Naive thymus-derived CD4-positive, alpha-beta T cell (primary cell): ENCODE data around the gene KCNIP4. TPM values are rescaled to one million over a fixed set of nuclear protein-coding genes. Genes with fewer than 3 reads are reported as not detected.

Source experiments
- ATAC-seq: fragments of 150-1000 bp; cut with Tn5 transposase; 2 replicates; pipeline ENCODE4 v1.10.0; 2021; ENCODE audit warnings: mild to moderate bottlenecking, moderate library complexity
- CTCF ChIA-PET: fragments of 350-600 bp; sonication (Branson Sonifier 250); formaldehyde crosslinking; loops from one replicate; lab custom pipeline; 2021; ENCODE audit warnings: antibody characterized with exemption; lab: Charles Lee
- POLR2A ChIA-PET: fragments of 350-600 bp; sonication (Branson Sonifier 250); formaldehyde crosslinking; loops from one replicate; lab custom pipeline; 2021; ENCODE audit warnings: antibody characterized with exemption, inconsistent platforms; lab: Charles Lee
- DNase-seq, 9 donors: peaks; one replicate each; pipeline versions ENCODE4 v3.0.0 to v3.0.0-alpha.2; 2020 to 2022; ENCODE audit warnings: mixed read lengths in 1 of 9
- H3K27ac ChIP-seq: one replicate; pipeline ENCODE4 v1.7.0; 2013; ENCODE audit warnings: mild to moderate bottlenecking, low read depth, low read length, moderate library complexity
- H3K27me3 ChIP-seq, 2 donors: one replicate each; pipeline ENCODE4 v1.7.0; 2013; ENCODE audit warnings: low read length in 2 of 2, mild to moderate bottlenecking in 2 of 2, moderate library complexity in 2 of 2; ENCODE audit not compliant: control insufficient read depth in 2 of 2, insufficient read depth in 2 of 2
- H3K36me3 ChIP-seq, 3 experiments: 1 replicate in 2 of 3; 2 replicates in 1 of 3; pipeline ENCODE4 v1.7.0; 2013; ENCODE audit warnings: low read length in 3 of 3, mild to moderate bottlenecking in 3 of 3, moderate library complexity in 1 of 3; ENCODE audit not compliant: insufficient read depth in 3 of 3, control insufficient read depth in 2 of 3
- H3K4me1 ChIP-seq, 2 donors: one replicate each; pipeline ENCODE4 v1.7.0; 2013; ENCODE audit warnings: low read length in 2 of 2, mild to moderate bottlenecking in 2 of 2, moderate library complexity in 1 of 2; ENCODE audit not compliant: control insufficient read depth in 2 of 2, insufficient read depth in 2 of 2
- H3K4me3 ChIP-seq: 2 replicates; pipeline ENCODE4 v1.7.0; 2013; ENCODE audit warnings: mild to moderate bottlenecking, low read length
- H3K9me3 ChIP-seq, 3 experiments: 1 replicate in 2 of 3; 2 replicates in 1 of 3; pipeline ENCODE4 v1.7.0; 2013; ENCODE audit warnings: low read length in 3 of 3; ENCODE audit not compliant: control insufficient read depth in 2 of 3
- H3K27ac Mint-ChIP-seq, 9 donors: one replicate each; pipeline ENCODE4 v1.8.0; 2020 to 2022; ENCODE audit warnings: mixed read lengths in 9 of 9, mild to moderate bottlenecking in 8 of 9, moderate library complexity in 5 of 9, inconsistent platforms in 2 of 9
- H3K27me3 Mint-ChIP-seq, 5 donors: one replicate each; pipeline ENCODE4 v1.8.0; 2021 to 2022; ENCODE audit warnings: mixed read lengths in 5 of 5, mild to moderate bottlenecking in 1 of 5
- H3K36me3 Mint-ChIP-seq, 5 donors: one replicate each; pipeline ENCODE4 v1.8.0; 2020 to 2022; ENCODE audit warnings: mixed read lengths in 5 of 5, mild to moderate bottlenecking in 3 of 5, inconsistent platforms in 1 of 5
- H3K4me1 Mint-ChIP-seq, 7 donors: one replicate each; pipeline ENCODE4 v1.8.0; 2020 to 2022; ENCODE audit warnings: mixed read lengths in 7 of 7, mild to moderate bottlenecking in 3 of 7, inconsistent platforms in 1 of 7
- H3K4me3 Mint-ChIP-seq, 10 donors: one replicate each; pipeline ENCODE4 v1.8.0; 2020 to 2022; ENCODE audit warnings: mild to moderate bottlenecking in 10 of 10, mixed read lengths in 10 of 10, moderate library complexity in 6 of 10, inconsistent platforms in 2 of 10
- H3K9me3 Mint-ChIP-seq, 11 donors: one replicate each; pipeline ENCODE4 v1.8.0; 2020 to 2022; ENCODE audit warnings: mixed read lengths in 11 of 11, mild to moderate bottlenecking in 4 of 11, inconsistent platforms in 1 of 11, moderate library complexity in 1 of 11
- intact Hi-C, 2 donors: fragments of 100-400 bp; cut with micrococcal nuclease; formaldehyde crosslinking; loops; one replicate each; pipeline ENCODE4 v1.15.1; 2023
- polyA plus RNA-seq, 2 donors: library from polyadenylated mRNA; unstranded; fragments of 300-500 nt; fragmentation: Illumina TruSeq; gene quantifications; one replicate each; pipeline ENCODE4 v1.2.3, GENCODE V29; 2021
- total RNA-seq, 6 experiments: library from RNA in 5 of 6; stranded (reverse) in 5 of 6; gene quantifications; 1 replicate in 5 of 6; 2 replicates in 1 of 6; pipeline ENCODE4 v1.2.3 and lab custom pipeline; 2021 to 2026

KCNIP4 gene
- total and polyA plus RNA-seq, 7 experiments from 2014 or later, result 0.29 TPM; not detected in 6

DNA sequence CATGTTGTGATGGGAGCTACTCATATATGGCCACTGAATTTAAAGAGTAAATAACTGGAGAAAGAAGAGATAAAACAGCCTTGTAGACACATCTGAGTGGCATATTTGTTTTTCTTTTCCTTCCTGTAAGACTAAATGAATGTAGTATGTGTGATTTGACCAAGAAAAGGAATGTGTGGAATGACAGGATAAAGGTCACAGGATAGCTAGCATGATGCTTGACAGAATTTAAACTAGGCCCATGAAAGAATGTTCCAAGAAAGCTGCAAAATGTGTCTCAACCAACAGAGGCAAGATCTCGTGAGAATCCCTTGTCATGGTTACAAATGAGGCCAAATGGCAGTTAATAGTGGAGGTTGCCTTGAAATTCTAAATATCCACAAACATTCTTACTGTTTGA is 137.0 kb downstream of the KCNIP4 start:
- Mint-ChIP-seq H3K27me3 (peaks cover 0 to 4% (median 0%) of the 10 kb centered on the region in 5 donors), H3K27ac (no peak overlapping the region), H3K9me3 (peaks cover 0 to 10% (median 2%) of the 10 kb centered on the region in 11 donors), H3K4me1 (no peaks in the 10 kb centered on the region), H3K4me3 (no peak overlapping the region), H3K36me3 (no peaks in the 10 kb centered on the region)
- Histone ChIP-seq H3K9me3 (peaks cover 0 to 4% (median 0%) of the 10 kb centered on the region in 3 experiments), H3K4me1 (no peaks in the 10 kb centered on the region), H3K4me3 (no peak overlapping the region), H3K27me3 (no peaks in the 10 kb centered on the region), H3K36me3 (no peaks in the 10 kb centered on the region), H3K27ac (no peak overlapping the region)
- ATAC-seq (no peak), DNase-seq (no peak)
- POLR2A ChIA-PET, result no interaction called here
- CTCF ChIA-PET, result no interaction called here
- intact Hi-C loops, result no loop called here

GRCh38 chr4:21806991-21807390 is 141.6 kb downstream of the KCNIP4 start:
- H3K27ac Mint-ChIP-seq, result no peak overlapping the region
- no peak overlapping the region for H3K4me3 Mint-ChIP-seq
- no peak overlapping the region for H3K4me3 ChIP-seq
- H3K27me3 ChIP-seq, result no peaks in the 10 kb centered on the region
- intact Hi-C loops, result no loop called here
- ATAC-seq (no peak), DNase-seq (no peak)
- H3K36me3 Mint-ChIP-seq, result no peaks in the 10 kb centered on the region
- POLR2A ChIA-PET, result no interaction called here
- no peaks in the 10 kb centered on the region for H3K36me3 ChIP-seq
- H3K9me3 Mint-ChIP-seq, result peaks cover 0 to 3% (median 0%) of the 10 kb centered on the region in 11 donors
- no peaks in the 10 kb centered on the region for H3K4me1 ChIP-seq
- peaks cover 0 to 4% (median 0%) of the 10 kb centered on the region in 5 donors for H3K27me3 Mint-ChIP-seq
- H3K27ac ChIP-seq, result no peak overlapping the region
- H3K4me1 Mint-ChIP-seq, result no peaks in the 10 kb centered on the region
- CTCF ChIA-PET, result no interaction called here
- no peaks in the 10 kb centered on the region for H3K9me3 ChIP-seq

- no peaks in the 10 kb centered on the region for H3K36me3 ChIP-seq
- no peaks in the 10 kb centered on the region for H3K9me3 ChIP-seq
- no peak for ATAC-seq
- H3K27ac Mint-ChIP-seq, result no peak overlapping the region
- no peaks in the 10 kb centered on the region for H3K4me1 Mint-ChIP-seq
- H3K4me1 ChIP-seq, result no peaks in the 10 kb centered on the region
- H3K4me3 ChIP-seq, result no peak overlapping the region
- intact Hi-C loops, result no loop called here
- H3K27me3 Mint-ChIP-seq, result no peaks in the 10 kb centered on the region
- no peak overlapping the region for H3K27ac ChIP-seq
- no peaks in the 10 kb centered on the region for H3K27me3 ChIP-seq
- CTCF ChIA-PET, result no interaction called here
- DNase-seq, result no peak
- POLR2A ChIA-PET, result no interaction called here
- H3K4me3 Mint-ChIP-seq, result no peak overlapping the region
- peaks cover 0 to 2% (median 0%) of the 10 kb centered on the region in 11 donors for H3K9me3 Mint-ChIP-seq
- no peaks in the 10 kb centered on the region for H3K36me3 Mint-ChIP-seq
Measured at GRCh38 chr4:21802406-21802805, 146.2 kb downstream of the KCNIP4 start.

- Histone ChIP-seq H3K27me3 (no peaks in the 10 kb centered on the region), H3K4me3 (no peak overlapping the region), H3K4me1 (no peaks in the 10 kb centered on the region), H3K27ac (no peak overlapping the region), H3K36me3 (no peaks in the 10 kb centered on the region), H3K9me3 (no peaks in the 10 kb centered on the region)
- Mint-ChIP-seq H3K27ac (no peak overlapping the region), H3K4me1 (no peaks in the 10 kb centered on the region), H3K9me3 (peaks cover 0 to 2% (median 0%) of the 10 kb centered on the region in 11 donors), H3K27me3 (no peaks in the 10 kb centered on the region), H3K36me3 (no peaks in the 10 kb centered on the region), H3K4me3 (no peak overlapping the region)
- ChIA-PET CTCF (no interaction called here), POLR2A (no interaction called here)
- ATAC-seq (no peak), DNase-seq (no peak)
- intact Hi-C loops, result no loop called here
Measured at GRCh38 chr4:21801661-21802385, 146.7 kb downstream of the KCNIP4 start.

DNA sequence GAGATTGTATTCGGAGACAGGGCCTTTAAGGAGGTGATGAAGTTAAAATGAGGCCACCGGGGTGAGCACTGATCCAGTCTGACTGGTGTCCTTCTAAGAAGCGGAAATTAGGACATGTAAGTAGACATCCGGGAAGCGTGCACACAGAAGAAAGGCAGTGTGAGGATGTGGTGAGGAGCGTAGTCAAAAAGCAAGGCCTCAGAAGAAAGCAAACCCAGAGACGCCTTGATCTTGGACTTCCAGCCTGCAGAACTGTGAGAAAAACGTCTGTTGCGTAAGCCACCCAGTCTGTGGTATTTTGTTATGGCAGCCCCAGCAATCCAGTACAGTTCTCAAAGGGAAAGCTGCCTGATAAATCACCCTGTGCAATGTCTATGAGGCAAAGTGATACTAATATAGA is 153.5 kb downstream of the KCNIP4 start:
- Mint-ChIP-seq H3K4me1 (peaks cover 0 to 2% (median 0%) of the 10 kb centered on the region in 7 donors), H3K9me3 (peaks cover 0 to 2% (median 0%) of the 10 kb centered on the region in 11 donors), H3K27ac (peak overlapping the region in 1 of 9 donors; percentile 16), H3K27me3 (no peaks in the 10 kb centered on the region), H3K36me3 (no peaks in the 10 kb centered on the region), H3K4me3 (no peak overlapping the region)
- no peaks in the 10 kb centered on the region for H3K27me3 ChIP-seq
- no peaks in the 10 kb centered on the region for H3K36me3 ChIP-seq
- no peak overlapping the region for H3K27ac ChIP-seq
- DNase-seq (peak in 2 of 9 donors; percentile 27 to 35), ATAC-seq (peak; percentile 69)
- POLR2A ChIA-PET, result no interaction called here
- intact Hi-C loops, result no loop called here
- CTCF ChIA-PET, result no interaction called here
- no peak overlapping the region for H3K4me3 ChIP-seq
- no peaks in the 10 kb centered on the region for H3K4me1 ChIP-seq
- no peaks in the 10 kb centered on the region for H3K9me3 ChIP-seq

DNA sequence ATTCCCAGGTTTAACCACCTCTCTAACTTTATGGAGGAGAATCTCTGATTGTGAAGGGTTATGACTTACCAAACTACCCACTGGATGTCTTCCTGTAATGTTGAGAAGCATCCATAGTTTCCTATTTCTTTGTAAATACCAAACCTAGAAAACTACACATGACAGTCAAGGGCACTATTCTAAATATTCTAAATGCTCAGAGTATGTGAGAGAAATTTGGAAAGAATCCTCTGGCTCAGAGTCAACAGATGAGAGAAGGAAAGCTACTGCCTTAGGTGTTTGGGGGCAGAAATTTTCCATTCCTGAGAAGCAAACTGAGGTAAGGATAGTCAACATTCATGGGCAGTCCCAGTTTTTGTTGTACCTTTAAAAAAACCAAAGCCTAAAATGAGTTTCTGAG is 155.8 kb downstream of the KCNIP4 start:
- Mint-ChIP-seq H3K9me3 (peaks cover 0 to 2% (median 0%) of the 10 kb centered on the region in 11 donors), H3K36me3 (no peaks in the 10 kb centered on the region), H3K4me1 (peaks cover 0 to 2% (median 0%) of the 10 kb centered on the region in 7 donors), H3K4me3 (no peak overlapping the region), H3K27ac (peak overlapping the region in 1 of 9 donors; percentile 14), H3K27me3 (no peaks in the 10 kb centered on the region)
- Histone ChIP-seq H3K27ac (no peak overlapping the region), H3K9me3 (no peaks in the 10 kb centered on the region), H3K36me3 (no peaks in the 10 kb centered on the region), H3K4me3 (no peak overlapping the region), H3K4me1 (no peaks in the 10 kb centered on the region), H3K27me3 (no peaks in the 10 kb centered on the region)
- DNase-seq (no peak), ATAC-seq (no peak)
- ChIA-PET POLR2A (no interaction called here), CTCF (interaction anchor here (0.5 kb wide), 1 partner anchor 9 kb away, joined by 3 read pairs; no protein-coding TSS in a partner anchor)
- intact Hi-C loops, result no loop called here
